Nephron progenitor cell (in vitro differentiated cells): ENCODE results near the gene CD68.

Source experiments
- DNase-seq: peaks from one replicate; pipeline ENCODE4 v3.0.0; 2021
- H3K27ac Mint-ChIP-seq: 2 replicates; pipeline ENCODE4 v1.8.0; 2021; ENCODE audit warnings: mild to moderate bottlenecking, moderate library complexity, mixed read lengths
- H3K27me3 Mint-ChIP-seq: 2 replicates; pipeline ENCODE4 v1.8.0; 2021; ENCODE audit warnings: mild to moderate bottlenecking, low read depth, mixed read lengths; ENCODE audit not compliant: poor library complexity
- H3K36me3 Mint-ChIP-seq: 2 replicates; pipeline ENCODE4 v1.8.0; 2021; ENCODE audit warnings: low read depth, mixed read lengths
- H3K4me1 Mint-ChIP-seq: 2 replicates; pipeline ENCODE4 v1.8.0; 2021; ENCODE audit warnings: mixed read lengths
- H3K4me3 Mint-ChIP-seq: 2 replicates; pipeline ENCODE4 v1.8.0; 2021; ENCODE audit warnings: mild to moderate bottlenecking, moderate library complexity, mixed read lengths
- H3K9me3 Mint-ChIP-seq: 2 replicates; pipeline ENCODE4 v1.8.0; 2021; ENCODE audit warnings: mild to moderate bottlenecking, moderate library complexity, mixed read lengths
- CTCF ChIP-seq: fragments of 200-600 bp; sonication (generic); IDR thresholded peaks from 2 replicates; pipeline ENCODE4 v1.5.0; 2021; ENCODE audit warnings: antibody characterized with exemption

The CD68 gene

GRCh38 chr17:7557775-7558543 lies 21.5 kb upstream of the CD68 start:
- Mint-ChIP-seq H3K4me3 (peak overlapping the region; percentile 48), H3K36me3 (peaks cover 5% of the 10 kb centered on the region), H3K4me1 (peaks cover 58% of the 10 kb centered on the region), H3K27me3 (peaks cover 32% of the 10 kb centered on the region), H3K9me3 (no peaks in the 10 kb centered on the region), H3K27ac (peak overlapping the region; percentile 66)
- no peak for TF ChIP-seq CTCF
- peak; percentile 47 for DNase-seq

GRCh38 chr17:7558544-7559319 lies 20.7 kb upstream of the CD68 start, which contains the start of gene TNFSF13:
TSS of gene TNFSF13 (plus strand) at chr17:7558750. CDS start at chr17:7559040, 290 bp downstream.
- H3K4me1 Mint-ChIP-seq = peaks cover 61% of the 10 kb centered on the region
- peaks cover 25% of the 10 kb centered on the region for H3K27me3 Mint-ChIP-seq
- H3K4me3 Mint-ChIP-seq = peak within 1 kb of the TSS; percentile 48
- TF ChIP-seq CTCF = no peak
- H3K27ac Mint-ChIP-seq = peak within 1 kb of the TSS; percentile 66
- H3K9me3 Mint-ChIP-seq = no peaks in the 10 kb centered on the region
- H3K36me3 Mint-ChIP-seq = peaks cover 5% of the 10 kb centered on the region
- no peak for DNase-seq

GRCh38 chr17:7559320-7560171 lies 19.9 kb upstream of the CD68 start:
- no peak for DNase-seq
- H3K36me3 Mint-ChIP-seq = peaks cover 11% of the 10 kb centered on the region
- H3K4me1 Mint-ChIP-seq = peaks cover 69% of the 10 kb centered on the region
- H3K27ac Mint-ChIP-seq = no peak overlapping the region
- H3K4me3 Mint-ChIP-seq = peak overlapping the region; percentile 98
- peaks cover 25% of the 10 kb centered on the region for H3K27me3 Mint-ChIP-seq
- H3K9me3 Mint-ChIP-seq = no peaks in the 10 kb centered on the region
- no peak for TF ChIP-seq CTCF

- Mint-ChIP-seq H3K36me3 (peaks cover 20% of the 10 kb centered on the region), H3K4me3 (peak overlapping the region; percentile 98), H3K27ac (peak overlapping the region; percentile 97), H3K27me3 (peaks cover 24% of the 10 kb centered on the region), H3K9me3 (no peaks in the 10 kb centered on the region), H3K4me1 (peaks cover 64% of the 10 kb centered on the region)
- peak; percentile 82 for DNase-seq
- TF ChIP-seq CTCF = peak; percentile 47
These were observed 19.0 kb upstream of the CD68 start for GRCh38 chr17:7560172-7561027.

GRCh38 chr17:7561028-7561575 lies 18.3 kb upstream of the CD68 start:
- no peaks in the 10 kb centered on the region for H3K9me3 Mint-ChIP-seq
- peak overlapping the region; percentile 97 for H3K27ac Mint-ChIP-seq
- TF ChIP-seq CTCF = peak; percentile 56
- peaks cover 60% of the 10 kb centered on the region for H3K4me1 Mint-ChIP-seq
- peak; percentile 91 for DNase-seq
- H3K27me3 Mint-ChIP-seq = peaks cover 20% of the 10 kb centered on the region
- peak overlapping the region; percentile 98 for H3K4me3 Mint-ChIP-seq
- H3K36me3 Mint-ChIP-seq = peaks cover 26% of the 10 kb centered on the region
